Endothelial cell of umbilical vein (primary cell): ENCODE results near the gene KLHDC4.

Source experiments
- EZH2 ChIP-seq: IDR thresholded peaks from 2 replicates; pipeline ENCODE4 v1.6.1; 2012; ENCODE audit warnings: borderline replicate concordance, low read depth, mild to moderate bottlenecking, moderate library complexity, low read length, inconsistent platforms; ENCODE audit not compliant: severe bottlenecking
- FOS ChIP-seq: IDR thresholded peaks from 2 replicates; pipeline ENCODE4 v1.6.1; 2011; ENCODE audit warnings: mild to moderate bottlenecking, low read length, moderate library complexity, borderline replicate concordance; ENCODE audit not compliant: insufficient read depth
- GATA2 ChIP-seq: IDR thresholded peaks from 2 replicates; pipeline ENCODE4 v1.7.0; 2011; ENCODE audit warnings: low read depth, mild to moderate bottlenecking, moderate library complexity, mixed read lengths, low read length; ENCODE audit not compliant: insufficient read length, insufficient read depth
- POLR2A ChIP-seq: IDR thresholded peaks from 2 replicates; pipeline ENCODE4 v1.6.1; 2012; ENCODE audit warnings: low read depth, mild to moderate bottlenecking, control low read depth, low read length
- POLR2AphosphoS5 ChIP-seq: IDR thresholded peaks from 2 replicates; pipeline ENCODE4 v1.6.1; 2012; ENCODE audit warnings: low read depth, mild to moderate bottlenecking, control low read depth, low read length, moderate library complexity; ENCODE audit not compliant: insufficient read depth
- TF ChIP-seq, protein P1 (sequence below), 2 donors: IDR thresholded peaks; 1 replicate in 1 of 2; 2 replicates in 1 of 2; pipeline ENCODE4 v1.5.1; 2011; ENCODE audit warnings: low read length in 2 of 2, mild to moderate bottlenecking in 2 of 2, moderate library complexity in 2 of 2, control low read depth in 1 of 2, inconsistent platforms in 1 of 2, low read depth in 1 of 2; ENCODE audit not compliant: insufficient read depth in 1 of 2; ENCODE audit errors: extremely low read depth in 1 of 2
- TF ChIP-seq, protein P2 (sequence below): IDR thresholded peaks from 2 replicates; pipeline ENCODE4 v1.6.1; 2011; ENCODE audit not compliant: insufficient read depth, insufficient read length

DNA sequence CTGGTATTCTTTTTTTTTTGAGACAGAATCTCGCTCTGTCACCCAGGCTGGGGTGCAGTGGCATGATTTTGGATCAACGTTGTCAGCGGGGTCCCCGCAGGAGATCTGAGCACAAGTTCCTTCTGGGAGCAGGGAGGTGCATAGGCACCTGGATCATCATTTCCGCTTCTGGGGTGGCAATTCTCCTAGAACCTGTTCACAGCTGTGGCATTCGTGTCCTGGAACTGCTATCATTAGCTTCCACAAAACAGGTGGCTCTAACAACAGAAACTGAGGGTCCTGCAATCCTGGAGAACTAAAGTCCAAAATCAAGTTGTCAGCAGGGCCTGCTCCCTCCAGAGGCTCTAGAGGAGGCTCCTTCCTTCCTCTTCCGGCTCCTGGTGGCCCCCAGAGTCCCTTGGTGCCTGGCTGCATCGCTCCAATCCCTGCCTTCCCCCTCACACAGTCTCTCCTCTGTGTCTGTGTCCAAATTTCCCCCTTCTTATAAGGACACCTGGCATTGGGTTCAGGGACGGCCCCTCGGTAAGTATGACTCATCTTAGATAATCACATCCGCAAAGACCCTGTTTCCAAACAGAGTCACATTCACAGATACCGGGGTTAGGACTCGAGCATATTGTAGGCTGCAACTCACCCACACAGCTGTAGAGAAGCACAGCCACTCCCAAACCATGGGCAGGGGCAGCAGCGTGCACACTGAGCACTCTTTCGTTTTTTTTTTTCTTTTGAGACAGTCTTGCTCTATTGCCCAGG lies 43.5 kb upstream of the KLHDC4 start:
- TF ChIP-seq, protein P1, sequence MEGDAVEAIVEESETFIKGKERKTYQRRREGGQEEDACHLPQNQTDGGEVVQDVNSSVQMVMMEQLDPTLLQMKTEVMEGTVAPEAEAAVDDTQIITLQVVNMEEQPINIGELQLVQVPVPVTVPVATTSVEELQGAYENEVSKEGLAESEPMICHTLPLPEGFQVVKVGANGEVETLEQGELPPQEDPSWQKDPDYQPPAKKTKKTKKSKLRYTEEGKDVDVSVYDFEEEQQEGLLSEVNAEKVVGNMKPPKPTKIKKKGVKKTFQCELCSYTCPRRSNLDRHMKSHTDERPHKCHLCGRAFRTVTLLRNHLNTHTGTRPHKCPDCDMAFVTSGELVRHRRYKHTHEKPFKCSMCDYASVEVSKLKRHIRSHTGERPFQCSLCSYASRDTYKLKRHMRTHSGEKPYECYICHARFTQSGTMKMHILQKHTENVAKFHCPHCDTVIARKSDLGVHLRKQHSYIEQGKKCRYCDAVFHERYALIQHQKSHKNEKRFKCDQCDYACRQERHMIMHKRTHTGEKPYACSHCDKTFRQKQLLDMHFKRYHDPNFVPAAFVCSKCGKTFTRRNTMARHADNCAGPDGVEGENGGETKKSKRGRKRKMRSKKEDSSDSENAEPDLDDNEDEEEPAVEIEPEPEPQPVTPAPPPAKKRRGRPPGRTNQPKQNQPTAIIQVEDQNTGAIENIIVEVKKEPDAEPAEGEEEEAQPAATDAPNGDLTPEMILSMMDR (IDR thresholded peaks at IDR 0.05; ENCODE audit: extremely low read depth in 1 of 2, insufficient read depth in 1 of 2, low read depth in 1 of 2, low read length in 2 of 2) = no peak
- TF ChIP-seq, protein P2, sequence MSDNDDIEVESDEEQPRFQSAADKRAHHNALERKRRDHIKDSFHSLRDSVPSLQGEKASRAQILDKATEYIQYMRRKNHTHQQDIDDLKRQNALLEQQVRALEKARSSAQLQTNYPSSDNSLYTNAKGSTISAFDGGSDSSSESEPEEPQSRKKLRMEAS = no peak
- TF ChIP-seq POLR2A (no peak), EZH2 (no peak), POLR2AphosphoS5 (no peak), GATA2 (no peak), FOS (no peak)
